ENCODE data around the gene PFKP. TPM values are rescaled to one million over a fixed set of nuclear protein-coding genes. Genes with fewer than 3 reads are reported as not detected.

Gene PFKP
- 542 to 623 TPM (median 607 TPM) in 5 replicates for total RNA-seq (2022; extraction: Qiagen RNA extraction; ENCODE audit: low read depth)

GRCh38 chr10:3067118-3067858, at the start of gene PFKP:
PFKP (plus strand) TSS chr10:3067548; CDS start chr10:3067596, 48 bp downstream.

GRCh38 chr10:3172446-3173170, 105.3 kb downstream of the PFKP start, which contains the start of gene PITRM1:
PITRM1 (minus strand) TSS chr10:3172782; CDS start chr10:3172772, 10 bp downstream.

Other genes starting within 250 kb of the PFKP start
- gene PITRM1, start 105.2 kb downstream of the PFKP start, total RNA-seq (2022; extraction: Qiagen RNA extraction; ENCODE audit: low read depth), result 78.1 to 83.6 TPM (median 81.4 TPM) in 5 replicates